Measurements from ENCODE around the gene KDM6A. TPM values are rescaled to one million over a fixed set of nuclear protein-coding genes. Genes with fewer than 3 reads are reported as not detected.

Gene KDM6A
- total RNA-seq, 1 donor from 2014 or later: 38.4 TPM

Other genes starting within 250 kb of the KDM6A start
- gene DUSP21, start 29.2 kb upstream of the KDM6A start, total RNA-seq (ENCODE audit: unreplicated experiment): not detected

Measured in endothelial cell (in vitro differentiated cells).